ENCODE results near the gene DHX8.

Gene DHX8

GRCh38 chr17:43528319-43528987 lies 44.7 kb downstream of the DHX8 start:
- Mint-ChIP-seq H3K27ac (no peak overlapping the region), H3K36me3 (ENCODE audit: low read depth) (peaks cover 18% of the 10 kb centered on the region), H3K4me1 (ENCODE audit: low read depth) (no peaks in the 10 kb centered on the region), H3K9me3 (no peaks in the 10 kb centered on the region), H3K4me3 (no peak overlapping the region), H3K27me3 (no peaks in the 10 kb centered on the region)

- Mint-ChIP-seq H3K4me3 (no peak overlapping the region), H3K27ac (no peak overlapping the region), H3K4me1 (ENCODE audit: low read depth) (no peaks in the 10 kb centered on the region), H3K27me3 (no peaks in the 10 kb centered on the region), H3K36me3 (ENCODE audit: low read depth) (peaks cover 12% of the 10 kb centered on the region), H3K9me3 (no peaks in the 10 kb centered on the region)
Observed at GRCh38 chr17:43528988-43529814, 45.4 kb downstream of the DHX8 start.

GRCh38 chr17:43529947-43530287 lies 46.1 kb downstream of the DHX8 start:
- no peaks in the 10 kb centered on the region for H3K4me1 Mint-ChIP-seq (ENCODE audit: low read depth)
- peaks cover 5% of the 10 kb centered on the region for H3K36me3 Mint-ChIP-seq (ENCODE audit: low read depth)
- H3K27me3 Mint-ChIP-seq: no peaks in the 10 kb centered on the region
- no peaks in the 10 kb centered on the region for H3K9me3 Mint-ChIP-seq
- no peak overlapping the region for H3K4me3 Mint-ChIP-seq
- no peak overlapping the region for H3K27ac Mint-ChIP-seq

GRCh38 chr17:43530288-43531081 lies 46.7 kb downstream of the DHX8 start:
- H3K9me3 Mint-ChIP-seq: no peaks in the 10 kb centered on the region
- H3K4me3 Mint-ChIP-seq: no peak overlapping the region
- no peaks in the 10 kb centered on the region for H3K27me3 Mint-ChIP-seq
- H3K36me3 Mint-ChIP-seq (ENCODE audit: low read depth): no peaks in the 10 kb centered on the region
- H3K4me1 Mint-ChIP-seq (ENCODE audit: low read depth): no peaks in the 10 kb centered on the region
- H3K27ac Mint-ChIP-seq: no peak overlapping the region

- peaks cover 2% of the 10 kb centered on the region for H3K4me1 Mint-ChIP-seq (ENCODE audit: low read depth)
- H3K4me3 Mint-ChIP-seq: no peak overlapping the region
- no peaks in the 10 kb centered on the region for H3K27me3 Mint-ChIP-seq
- no peaks in the 10 kb centered on the region for H3K36me3 Mint-ChIP-seq (ENCODE audit: low read depth)
- no peaks in the 10 kb centered on the region for H3K9me3 Mint-ChIP-seq
- no peak overlapping the region for H3K27ac Mint-ChIP-seq
Observed at GRCh38 chr17:43531082-43531378, 47.3 kb downstream of the DHX8 start.

GRCh38 chr17:43531955-43532354 lies 48.2 kb downstream of the DHX8 start:
- Mint-ChIP-seq H3K27me3 (no peaks in the 10 kb centered on the region), H3K9me3 (no peaks in the 10 kb centered on the region), H3K4me3 (no peak overlapping the region), H3K4me1 (ENCODE audit: low read depth) (peaks cover 6% of the 10 kb centered on the region), H3K36me3 (ENCODE audit: low read depth) (no peaks in the 10 kb centered on the region), H3K27ac (no peak overlapping the region)

- no peaks in the 10 kb centered on the region for H3K36me3 Mint-ChIP-seq (ENCODE audit: low read depth)
- H3K4me1 Mint-ChIP-seq (ENCODE audit: low read depth): peaks cover 6% of the 10 kb centered on the region
- H3K27me3 Mint-ChIP-seq: no peaks in the 10 kb centered on the region
- no peak overlapping the region for H3K27ac Mint-ChIP-seq
- H3K9me3 Mint-ChIP-seq: no peaks in the 10 kb centered on the region
- H3K4me3 Mint-ChIP-seq: no peak overlapping the region
Observed at GRCh38 chr17:43532581-43532980, 48.8 kb downstream of the DHX8 start.

GRCh38 chr17:43533699-43534098 lies 49.9 kb downstream of the DHX8 start:
- Mint-ChIP-seq H3K4me3 (no peak overlapping the region), H3K4me1 (ENCODE audit: low read depth) (peaks cover 6% of the 10 kb centered on the region), H3K27ac (no peak overlapping the region), H3K27me3 (no peaks in the 10 kb centered on the region), H3K9me3 (no peaks in the 10 kb centered on the region), H3K36me3 (ENCODE audit: low read depth) (no peaks in the 10 kb centered on the region)

- H3K36me3 Mint-ChIP-seq (ENCODE audit: low read depth): no peaks in the 10 kb centered on the region
- no peaks in the 10 kb centered on the region for H3K9me3 Mint-ChIP-seq
- no peak overlapping the region for H3K27ac Mint-ChIP-seq
- peaks cover 6% of the 10 kb centered on the region for H3K4me1 Mint-ChIP-seq (ENCODE audit: low read depth)
- H3K4me3 Mint-ChIP-seq: no peak overlapping the region
- no peaks in the 10 kb centered on the region for H3K27me3 Mint-ChIP-seq
Observed at GRCh38 chr17:43534909-43535308, 51.1 kb downstream of the DHX8 start.

- H3K27me3 Mint-ChIP-seq: no peaks in the 10 kb centered on the region
- H3K9me3 Mint-ChIP-seq: no peaks in the 10 kb centered on the region
- H3K4me3 Mint-ChIP-seq: no peak overlapping the region
- H3K36me3 Mint-ChIP-seq (ENCODE audit: low read depth): no peaks in the 10 kb centered on the region
- peaks cover 6% of the 10 kb centered on the region for H3K4me1 Mint-ChIP-seq (ENCODE audit: low read depth)
- no peak overlapping the region for H3K27ac Mint-ChIP-seq
Observed at GRCh38 chr17:43536236-43536992, 52.6 kb downstream of the DHX8 start.

GRCh38 chr17:43540821-43541674 lies 57.3 kb downstream of the DHX8 start:
- Mint-ChIP-seq H3K9me3 (no peaks in the 10 kb centered on the region), H3K36me3 (ENCODE audit: low read depth) (no peaks in the 10 kb centered on the region), H3K27me3 (peaks cover 30% of the 10 kb centered on the region), H3K4me1 (ENCODE audit: low read depth) (peaks cover 11% of the 10 kb centered on the region), H3K27ac (no peak overlapping the region), H3K4me3 (no peak overlapping the region)

- H3K4me3 Mint-ChIP-seq: no peak overlapping the region
- peaks cover 45% of the 10 kb centered on the region for H3K27me3 Mint-ChIP-seq
- H3K9me3 Mint-ChIP-seq: no peaks in the 10 kb centered on the region
- peaks cover 23% of the 10 kb centered on the region for H3K4me1 Mint-ChIP-seq (ENCODE audit: low read depth)
- H3K36me3 Mint-ChIP-seq (ENCODE audit: low read depth): no peaks in the 10 kb centered on the region
- no peak overlapping the region for H3K27ac Mint-ChIP-seq
Observed at GRCh38 chr17:43542859-43543258, 59.1 kb downstream of the DHX8 start.

- Mint-ChIP-seq H3K36me3 (ENCODE audit: low read depth) (no peaks in the 10 kb centered on the region), H3K4me3 (no peak overlapping the region), H3K4me1 (ENCODE audit: low read depth) (peaks cover 23% of the 10 kb centered on the region), H3K27ac (no peak overlapping the region), H3K9me3 (no peaks in the 10 kb centered on the region), H3K27me3 (peaks cover 49% of the 10 kb centered on the region)
Observed at GRCh38 chr17:43543300-43543699, 59.5 kb downstream of the DHX8 start.

Measured in stimulated activated naive CD8-positive, alpha-beta T cell treated with anti-CD3 and anti-CD28 coated beads, Interleukin-15, Interleukin-2, amounts not matched to agents 100 ng/mL and 50 ng/mL, for 24 hours (primary cell).